Natural killer cell (primary cell): Measurements from ENCODE around the gene FLCN. TPM values are rescaled to one million over a fixed set of nuclear protein-coding genes. Genes with fewer than 3 reads are reported as not detected.

Source experiments
- ATAC-seq, 3 donors: fragments of 150-1000 bp in 2 of 3; fragments of 200-7000 bp in 1 of 3; cut with Tn5 transposase; 1 replicate in 1 of 3; 2 replicates in 2 of 3; pipeline ENCODE4 v1.10.0; 2021; ENCODE audit warnings: mild to moderate bottlenecking in 2 of 3, moderate library complexity in 2 of 3
- DNase-seq, 2 donors: peaks; one replicate each; pipeline versions ENCODE4 v3.0.0 to v3.0.0-alpha.2; 2013 to 2021; ENCODE audit warnings: mixed read lengths in 1 of 2
- H3K27ac ChIP-seq: one replicate; pipeline ENCODE4 v1.5.1; 2013; ENCODE audit warnings: mild to moderate bottlenecking, low read length
- H3K27me3 ChIP-seq: one replicate; pipeline ENCODE4 v1.6.1; 2013; ENCODE audit warnings: low read length; ENCODE audit not compliant: control insufficient read depth, insufficient read depth
- H3K36me3 ChIP-seq: one replicate; pipeline ENCODE4 v1.6.1; 2013; ENCODE audit warnings: low read length; ENCODE audit not compliant: control insufficient read depth, insufficient read depth
- H3K4me1 ChIP-seq: one replicate; pipeline ENCODE4 v1.6.1; 2013; ENCODE audit warnings: low read length; ENCODE audit not compliant: control insufficient read depth, insufficient read depth
- H3K4me3 ChIP-seq: one replicate; pipeline ENCODE4 v1.5.1; 2013; ENCODE audit warnings: low read length
- H3K9me3 ChIP-seq: one replicate; pipeline ENCODE4 v1.6.1; 2013; ENCODE audit warnings: low read length; ENCODE audit not compliant: control insufficient read depth, insufficient read depth
- H3K27ac Mint-ChIP-seq, 2 donors: one replicate each; pipeline ENCODE4 v1.8.0; 2022; ENCODE audit warnings: mild to moderate bottlenecking in 2 of 2, mixed read lengths in 2 of 2, moderate library complexity in 1 of 2
- H3K27me3 Mint-ChIP-seq, 2 donors: one replicate each; pipeline ENCODE4 v1.8.0; 2022; ENCODE audit warnings: low read depth in 2 of 2, mixed read lengths in 2 of 2
- H3K36me3 Mint-ChIP-seq: one replicate; pipeline ENCODE4 v1.8.0; 2022; ENCODE audit warnings: mixed read lengths
- H3K4me1 Mint-ChIP-seq, 2 donors: one replicate each; pipeline ENCODE4 v1.8.0; 2022; ENCODE audit warnings: mixed read lengths in 2 of 2
- H3K4me3 Mint-ChIP-seq: one replicate; pipeline ENCODE4 v1.8.0; 2022; ENCODE audit warnings: mild to moderate bottlenecking, moderate library complexity, mixed read lengths
- H3K9me3 Mint-ChIP-seq, 2 donors: one replicate each; pipeline ENCODE4 v1.8.0; 2022; ENCODE audit warnings: mixed read lengths in 2 of 2
- CTCF ChIP-seq: fragments of 200-600 bp; IDR thresholded peaks from one replicate; pipeline ENCODE4 v1.8.0; 2022; ENCODE audit warnings: antibody characterized with exemption
- WGBS: methylation state at CpG from one replicate; pipeline ENCODE4 v1.1.7; 2013; ENCODE audit warnings: missing lambda C conversion rate; ENCODE audit not compliant: insufficient coverage; 5-methylcytosine and 5-hydroxymethylcytosine counted together
- intact Hi-C: fragments of 100-400 bp; cut with micrococcal nuclease; formaldehyde crosslinking; loops from one replicate; pipeline ENCODE4 v1.14.2; 2022
- total RNA-seq, 4 donors: library from RNA; stranded (reverse); fragments of 120-200 nt in 1 of 4; gene quantifications; one replicate each; pipeline versions ENCODE4 v1.2.3 to v1.2.4, GENCODE V29; 2013 to 2022

The FLCN gene
- total RNA-seq, 3 donors from 2014 or later (not counting 1 experiment from before 2014, with no cell fraction given): 26.7 to 43.6 (median 33.8) TPM

GRCh38 chr17:17215575-17215974, 21.4 kb downstream of the FLCN start:
- H3K36me3 Mint-ChIP-seq: peaks cover 16% of the 10 kb centered on the region
- H3K27me3 ChIP-seq: no peaks in the 10 kb centered on the region
- H3K27ac Mint-ChIP-seq: no peak overlapping the region
- H3K9me3 ChIP-seq: no peaks in the 10 kb centered on the region
- H3K4me3 ChIP-seq: no peak overlapping the region
- DNase-seq (no peak), ATAC-seq (no peak)
- no peak overlapping the region for H3K4me3 Mint-ChIP-seq
- no peaks in the 10 kb centered on the region for H3K4me1 ChIP-seq
- intact Hi-C loops: no loop called here
- H3K27me3 Mint-ChIP-seq: no peaks in the 10 kb centered on the region
- no peak for TF ChIP-seq CTCF
- H3K36me3 ChIP-seq: peaks cover 58% of the 10 kb centered on the region
- 97% methylated on average over 8 of the region's 8 CpGs for WGBS
- H3K9me3 Mint-ChIP-seq: no peaks in the 10 kb centered on the region
- no peaks in the 10 kb centered on the region for H3K4me1 Mint-ChIP-seq
- no peak overlapping the region for H3K27ac ChIP-seq

- H3K27me3 Mint-ChIP-seq: no peaks in the 10 kb centered on the region
- Histone ChIP-seq H3K9me3 (no peaks in the 10 kb centered on the region), H3K27ac (no peak overlapping the region), H3K27me3 (no peaks in the 10 kb centered on the region), H3K4me1 (no peaks in the 10 kb centered on the region), H3K36me3 (peaks cover 51% of the 10 kb centered on the region), H3K4me3 (no peak overlapping the region)
- H3K4me1 Mint-ChIP-seq: no peaks in the 10 kb centered on the region
- no peak overlapping the region for H3K4me3 Mint-ChIP-seq
- no peaks in the 10 kb centered on the region for H3K9me3 Mint-ChIP-seq
- ATAC-seq (no peak), DNase-seq (no peak)
- H3K36me3 Mint-ChIP-seq: peaks cover 16% of the 10 kb centered on the region
- WGBS: 94% methylated on average over 27 of the region's 27 CpGs
- no peak for TF ChIP-seq CTCF
- no peak overlapping the region for H3K27ac Mint-ChIP-seq
- intact Hi-C loops: no loop called here
These were observed 22.1 kb downstream of the FLCN start for GRCh38 chr17:17214646-17215436.

GRCh38 chr17:17213775-17214174, 23.2 kb downstream of the FLCN start:
- Histone ChIP-seq H3K36me3 (peaks cover 48% of the 10 kb centered on the region), H3K4me3 (no peak overlapping the region), H3K27me3 (no peaks in the 10 kb centered on the region), H3K27ac (no peak overlapping the region), H3K4me1 (no peaks in the 10 kb centered on the region), H3K9me3 (no peaks in the 10 kb centered on the region)
- 88% methylated on average over 10 of the region's 10 CpGs for WGBS
- DNase-seq: no peak
- no peak overlapping the region for H3K4me3 Mint-ChIP-seq
- no peaks in the 10 kb centered on the region for H3K27me3 Mint-ChIP-seq
- H3K9me3 Mint-ChIP-seq: no peaks in the 10 kb centered on the region
- no peaks in the 10 kb centered on the region for H3K4me1 Mint-ChIP-seq
- no peak for ATAC-seq
- H3K27ac Mint-ChIP-seq: no peak overlapping the region
- H3K36me3 Mint-ChIP-seq: peaks cover 16% of the 10 kb centered on the region
- no peak for TF ChIP-seq CTCF
- intact Hi-C loops: no loop called here
